Keratinocyte (primary cell): ENCODE data around the gene FOXK1.

Source experiments
- CTCF ChIP-seq, 3 experiments: IDR thresholded peaks in 1 of 3; conservative IDR thresholded peaks in 1 of 3; optimal IDR thresholded peaks in 1 of 3; 2 replicates in 2 of 3; 3 replicates in 1 of 3; pipeline versions ENCODE3 to v1.5.1; 2011; ENCODE audit warnings: low read length in 3 of 3, mild to moderate bottlenecking in 3 of 3, moderate library complexity in 2 of 3, control low read depth in 1 of 3, inconsistent platforms in 1 of 3; ENCODE audit not compliant: insufficient read depth in 2 of 3; ENCODE audit errors: extremely low read depth in 1 of 3
- EZH2 ChIP-seq: IDR thresholded peaks from one replicate; pipeline ENCODE4 v1.6.1; 2012; ENCODE audit warnings: inconsistent platforms, mild to moderate bottlenecking, low read length, moderate library complexity

- TF ChIP-seq CTCF (optimal IDR thresholded peaks at IDR 0.05 in 1 of 3, IDR thresholded peaks at IDR 0.05 in 1 of 3, conservative IDR thresholded peaks at IDR 0.05 in 1 of 3; ENCODE audit: extremely low read depth in 1 of 3, insufficient read depth in 2 of 3, low read length in 3 of 3) (no peak), EZH2 (no peak)
Measured at GRCh38 chr7:4744391-4745264, 62.5 kb downstream of the FOXK1 start.
